H1 (cell line): ENCODE measurements around the gene TMEM258. TPM values are rescaled to one million over a fixed set of nuclear protein-coding genes. Genes with fewer than 3 reads are reported as not detected.

Experiments used
- CTCF ChIA-PET: fragments of 300-600 bp; sonication (Branson Sonifier 250); formaldehyde crosslinking; loops from one replicate; lab custom pipeline; 2021; ENCODE audit not compliant: partially characterized antibody; lab: Charles Lee
- POLR2A ChIA-PET: fragments of 300-600 bp; sonication (Branson Sonifier 250); formaldehyde crosslinking; loops from one replicate; lab custom pipeline; 2021; ENCODE audit warnings: inconsistent platforms; ENCODE audit not compliant: partially characterized antibody; lab: Charles Lee
- DNase-seq, 2 experiments: peaks; one replicate each; pipeline versions ENCODE4 v3.0.0 to v3.0.0-alpha.2; 2010 to 2022; ENCODE audit warnings: low spot score in 2 of 2, low read depth in 1 of 2, mixed read lengths in 1 of 2
- FAIRE-seq: peaks from 2 replicates; lab custom pipeline; 2011; peaks lifted over from hg19 to GRCh38; lab: Jason Lieb, UNC
- H2AFZ ChIP-seq: 2 replicates; pipeline ENCODE4 v1.8.1; 2012; ENCODE audit warnings: low read length, inconsistent platforms
- H2AK5ac ChIP-seq: 2 replicates; pipeline ENCODE4 v1.6.1; 2013; ENCODE audit warnings: low read depth, low read length
- H2BK120ac ChIP-seq: replicated peaks from 2 replicates; pipeline ENCODE3; 2013; ENCODE audit warnings: low read depth, low read length, inconsistent platforms
- H2BK12ac ChIP-seq: 2 replicates; pipeline ENCODE4 v1.6.1; 2013; ENCODE audit warnings: low read depth, low read length
- H2BK15ac ChIP-seq: 2 replicates; pipeline ENCODE4 v1.6.1; 2013; ENCODE audit warnings: low read length
- H2BK20ac ChIP-seq: 2 replicates; pipeline ENCODE4 v1.6.1; 2013; ENCODE audit warnings: low read length
- H2BK5ac ChIP-seq: 2 replicates; pipeline ENCODE4 v1.6.1; 2013; ENCODE audit warnings: low read depth, low read length
- H3K14ac ChIP-seq: 2 replicates; pipeline ENCODE4 v1.6.1; 2013; ENCODE audit warnings: inconsistent platforms; ENCODE audit not compliant: insufficient read length
- H3K18ac ChIP-seq: 2 replicates; pipeline ENCODE4 v1.6.1; 2013; ENCODE audit warnings: low read length; ENCODE audit errors: extremely low read depth
- H3K23ac ChIP-seq: 2 replicates; pipeline ENCODE4 v1.6.1; 2013; ENCODE audit warnings: inconsistent platforms; ENCODE audit not compliant: insufficient read length
- H3K23me2 ChIP-seq: 2 replicates; pipeline ENCODE4 v1.6.1; 2013; ENCODE audit warnings: low read depth, low read length
- H3K27ac ChIP-seq: 2 replicates; pipeline ENCODE4 v1.6.1; 2011; ENCODE audit warnings: low read depth, low read length, inconsistent platforms
- H3K27me3 ChIP-seq, 4 experiments: replicated peaks in 1 of 4; 1 replicate in 1 of 4; 2 replicates in 3 of 4; pipeline versions ENCODE4 v1.6.1 to v1.8.1; 2011 to 2013; ENCODE audit warnings: low read length in 3 of 4, mild to moderate bottlenecking in 3 of 4, inconsistent platforms in 2 of 4, mixed read lengths in 2 of 4, moderate library complexity in 1 of 4; ENCODE audit not compliant: control insufficient read depth in 3 of 4, insufficient read depth in 3 of 4; ENCODE audit errors: extremely low read depth in 1 of 4
- H3K36me3 ChIP-seq, 4 experiments: 2 replicates each; pipeline versions ENCODE4 v1.6.1 to v1.8.1; 2011 to 2013; ENCODE audit warnings: mild to moderate bottlenecking in 4 of 4, low read length in 3 of 4, moderate library complexity in 2 of 4, control low read depth in 1 of 4, inconsistent platforms in 1 of 4; ENCODE audit not compliant: insufficient read depth in 4 of 4, control insufficient read depth in 2 of 4
- H3K4ac ChIP-seq: replicated peaks from 2 replicates; pipeline ENCODE3; 2013; ENCODE audit warnings: low read length, low read depth, mixed read lengths, inconsistent platforms; ENCODE audit not compliant: insufficient read length
- H3K4me1 ChIP-seq, 4 experiments: replicated peaks in 1 of 4; 1 replicate in 1 of 4; 2 replicates in 3 of 4; pipeline versions ENCODE4 v1.6.1 to v1.8.1; 2011 to 2013; ENCODE audit warnings: low read length in 3 of 4, inconsistent platforms in 2 of 4, mixed read lengths in 1 of 4; ENCODE audit not compliant: insufficient read depth in 4 of 4, control insufficient read depth in 3 of 4
- H3K4me2 ChIP-seq, 2 experiments: 2 replicates each; pipeline versions ENCODE4 v1.6.1 to v1.8.1; 2011 to 2013; ENCODE audit warnings: low read depth in 2 of 2, low read length in 2 of 2, control low read depth in 1 of 2, inconsistent platforms in 1 of 2, mild to moderate bottlenecking in 1 of 2; ENCODE audit not compliant: insufficient read depth in 1 of 2
- H3K4me3 ChIP-seq, 4 experiments: fragments of 200-600, 300-600 bp in 1 of 4; sonication (generic), shearing (Covaris generic), sonication (Bioruptor Twin) in 1 of 4; 2 replicates each; pipeline versions ENCODE4 v1.5.1 to v1.8.1; 2011 to 2016; ENCODE audit warnings: low read length in 4 of 4, low read depth in 3 of 4, control low read depth in 2 of 4, inconsistent platforms in 2 of 4, mild to moderate bottlenecking in 2 of 4, mixed read lengths in 1 of 4, moderate library complexity in 1 of 4; ENCODE audit not compliant: insufficient read depth in 2 of 4; ENCODE audit errors: extremely low read depth in 1 of 4
- H3K56ac ChIP-seq: replicated peaks from 2 replicates; pipeline ENCODE3; 2013; ENCODE audit warnings: low read depth, mild to moderate bottlenecking, mixed read lengths, low read length, inconsistent platforms; ENCODE audit not compliant: insufficient read length
- H3K79me1 ChIP-seq: 2 replicates; pipeline ENCODE4 v1.6.1; 2013; ENCODE audit warnings: low read depth, low read length, control low read depth
- H3K79me2 ChIP-seq, 2 experiments: 2 replicates each; pipeline versions ENCODE4 v1.6.1 to v1.8.1; 2012 to 2013; ENCODE audit warnings: low read length in 2 of 2, mild to moderate bottlenecking in 2 of 2, inconsistent platforms in 1 of 2; ENCODE audit not compliant: insufficient read depth in 2 of 2, control insufficient read depth in 1 of 2
- H3K9ac ChIP-seq, 4 experiments: replicated peaks in 1 of 4; 1 replicate in 1 of 4; 2 replicates in 3 of 4; pipeline versions ENCODE4 v1.6.1 to v1.8.1; 2011 to 2013; ENCODE audit warnings: low read depth in 3 of 4, low read length in 3 of 4, control low read depth in 2 of 4, mild to moderate bottlenecking in 2 of 4, moderate library complexity in 2 of 4, inconsistent platforms in 1 of 4; ENCODE audit errors: extremely low read depth in 1 of 4
- H3K9me3 ChIP-seq, 2 experiments: 2 replicates each; pipeline versions ENCODE4 v1.6.1 to v1.8.1; 2012 to 2013; ENCODE audit warnings: mild to moderate bottlenecking in 2 of 2, moderate library complexity in 2 of 2, control low read depth in 1 of 2, inconsistent platforms in 1 of 2, low read depth in 1 of 2, low read length in 1 of 2, mixed read lengths in 1 of 2; ENCODE audit not compliant: insufficient read depth in 2 of 2
- H4K20me1 ChIP-seq, 2 experiments: replicated peaks in 1 of 2; 2 replicates each; pipeline versions ENCODE3 to v1.8.1; 2011 to 2013; ENCODE audit warnings: inconsistent platforms in 2 of 2, low read length in 2 of 2, mild to moderate bottlenecking in 1 of 2; ENCODE audit not compliant: insufficient read depth in 2 of 2, control insufficient read depth in 1 of 2
- H4K5ac ChIP-seq: 2 replicates; pipeline ENCODE4 v1.6.1; 2013; ENCODE audit warnings: low read length, low read depth, mixed read lengths, inconsistent platforms; ENCODE audit not compliant: insufficient read length
- H4K8ac ChIP-seq: 2 replicates; pipeline ENCODE4 v1.8.0; 2013; ENCODE audit warnings: mild to moderate bottlenecking, moderate library complexity, low read length, inconsistent platforms; ENCODE audit not compliant: insufficient read depth; ENCODE audit errors: extremely low read depth
- H4K91ac ChIP-seq: replicated peaks from 2 replicates; pipeline ENCODE3; 2013; ENCODE audit warnings: low read length, mixed read lengths, inconsistent platforms; ENCODE audit not compliant: insufficient read length
- ATF2 ChIP-seq: IDR thresholded peaks from 2 replicates; pipeline ENCODE4 v1.6.1; 2012; ENCODE audit warnings: low read length, inconsistent platforms
- CBX5 ChIP-seq: fragments of 300-800, 300-1000 bp; sonication (generic); IDR thresholded peaks from 2 replicates; pipeline ENCODE4 v1.7.1; 2016; ENCODE audit warnings: antibody characterized with exemption, low read length, low read depth
- CEBPB ChIP-seq: IDR thresholded peaks from 2 replicates; pipeline ENCODE4 v1.6.1; 2012; ENCODE audit warnings: low read depth, low read length
- CTCF ChIP-seq, 3 experiments: IDR thresholded peaks; 1 replicate in 2 of 3; 2 replicates in 1 of 3; pipeline versions ENCODE4 v1.5.1 to v1.6.1; 2011; ENCODE audit warnings: low read length in 3 of 3, mild to moderate bottlenecking in 3 of 3, inconsistent platforms in 2 of 3, low read depth in 1 of 3, moderate library complexity in 1 of 3; ENCODE audit not compliant: insufficient read depth in 1 of 3; ENCODE audit errors: control extremely low read depth in 1 of 3
- EGR1 ChIP-seq: IDR thresholded peaks from 2 replicates; pipeline ENCODE4 v1.6.1; 2011; ENCODE audit warnings: low read depth, low read length, borderline replicate concordance
- RFX5 ChIP-seq: IDR thresholded peaks from 2 replicates; pipeline ENCODE4 v1.6.1; 2011; ENCODE audit warnings: low read depth, low read length, improper control_type of control experiment, borderline replicate concordance
- SIN3A ChIP-seq, 2 experiments: IDR thresholded peaks in 1 of 2; conservative IDR thresholded peaks in 1 of 2; 2 replicates each; pipeline ENCODE4 v1.6.1; 2011 to 2012; ENCODE audit warnings: low read length in 2 of 2, improper control_type of control experiment in 1 of 2, low read depth in 1 of 2, mild to moderate bottlenecking in 1 of 2
- SIX5 ChIP-seq: IDR thresholded peaks from 2 replicates; pipeline ENCODE4 v1.6.1; 2011; ENCODE audit warnings: mild to moderate bottlenecking, low read depth, low read length
- TCF12 ChIP-seq: IDR thresholded peaks from 2 replicates; pipeline ENCODE4 v1.6.1; 2011; ENCODE audit warnings: low read depth, mild to moderate bottlenecking, low read length
- WGBS, 2 experiments: shearing (Covaris generic) in 1 of 2; methylation state at CpG; one replicate each; pipeline versions ENCODE4 v1.1.6 to v1.1.7; 2013 to 2015; ENCODE audit warnings: low lambda C conversion rate in 2 of 2, mixed read lengths in 2 of 2, inconsistent platforms in 1 of 2, low coverage in 1 of 2, missing lambda C conversion rate in 1 of 2; ENCODE audit not compliant: insufficient replicate concordance in 2 of 2, insufficient coverage in 1 of 2, insufficient read length in 1 of 2; ENCODE audit errors: extremely low coverage in 1 of 2, missing lambda C conversion rate in 1 of 2; 5-methylcytosine and 5-hydroxymethylcytosine counted together
- polyA plus RNA-seq, 7 experiments: library from polyadenylated mRNA; depleted of rRNA in 3 of 7; stranded (reverse) in 5 of 7; unstranded in 2 of 7; fragments of >200 nt in 5 of 7; fragments of 200-250 nt in 2 of 7; gene quantifications; 1 replicate in 5 of 7; 2 replicates in 1 of 7; 4 replicates in 1 of 7; pipeline versions ENCODE4 v1.2.1 to v1.2.3, GENCODE V29; 2011 to 2013; ENCODE audit warnings: missing spikeins in 2 of 7, mixed read lengths in 2 of 7
- total RNA-seq: library from RNA; stranded (reverse); fragmentation: NEBNext Ultra II Directional; extraction: Animal tissue kit (Norgen Biotek cat#: 25700); gene quantifications from 2 replicates; pipeline ENCODE4 v1.2.1, GENCODE V29; 2021

The TMEM258 gene
- total and polyA plus RNA-seq, 2 of the 8 experiments (the other 6 are each of a cell fraction or from before 2014, with no cell fraction given): 186 to 759 TPM

- no peak overlapping the region for H2BK5ac ChIP-seq
- no peak overlapping the region for H2BK20ac ChIP-seq
- ChIA-PET POLR2A (interaction anchor here (1.0 to 2.7 kb wide), 4 partner anchors 9 to 46 kb away, joined by 3 to 9 read pairs (median 5); partner anchors contain the start of genes FEN1 and TMEM258), CTCF (interaction anchor here (0.7 to 1.1 kb wide), 2 partner anchors 38 to 524 kb away, joined by 3 read pairs; no protein-coding TSS in a partner anchor)
- no peaks in the 10 kb centered on the region; a peak in 1 of 7 replicates for H3K27me3 ChIP-seq
- H3K23ac ChIP-seq: no peak overlapping the region
- FAIRE-seq (no peak), DNase-seq (no peak)
- no peaks in the 10 kb centered on the region for H3K23me2 ChIP-seq
- no peaks in the 10 kb centered on the region for H3K9me3 ChIP-seq
- peaks cover 14% of the 10 kb centered on the region; the same call in 1 of the 2 replicates for H3K79me1 ChIP-seq
- peaks cover 0 to 37% of the 10 kb centered on the region in 2 experiments; a peak in 2 of 4 replicates for H3K79me2 ChIP-seq
- no peak overlapping the region for H2BK120ac ChIP-seq
- H3K36me3 ChIP-seq: peaks cover 32 to 66% (median 54%) of the 10 kb centered on the region in 4 experiments
- no peak overlapping the region for H3K4me3 ChIP-seq
- H2AFZ ChIP-seq: no peak overlapping the region
- no peak overlapping the region for H3K18ac ChIP-seq
- H2BK12ac ChIP-seq: no peak overlapping the region
- WGBS, 2 experiments: 92% methylated on average over 10 of the region's 10 CpGs; no CpG with 5 or more reads in 1 of the 2 experiments
- H3K4me1 ChIP-seq: peaks cover 5 to 9% (median 8%) of the 10 kb centered on the region in 4 experiments
- H3K27ac ChIP-seq: no peak overlapping the region
- peaks cover 11 to 23% of the 10 kb centered on the region in 2 experiments for H4K20me1 ChIP-seq
- H3K4me2 ChIP-seq: no peak overlapping the region
- H3K4ac ChIP-seq: no peak overlapping the region
- no peak overlapping the region for H2BK15ac ChIP-seq
- no peak overlapping the region for H4K91ac ChIP-seq
- no peak overlapping the region for H2AK5ac ChIP-seq
- no peak overlapping the region for H3K14ac ChIP-seq
- H4K5ac ChIP-seq: no peak overlapping the region
- H4K8ac ChIP-seq: 0 out of 2 replicates have a peak overlapping the region, but pooled peaks have one; percentile 11
- no peak overlapping the region for H3K9ac ChIP-seq
- no peak overlapping the region for H3K56ac ChIP-seq
- TF ChIP-seq CEBPB (no peak), CTCF (IDR thresholded peaks at IDR 0.05; ENCODE audit: control extremely low read depth in 1 of 3, insufficient read depth in 1 of 3, low read depth in 1 of 3, low read length in 3 of 3) (no peak), RFX5 (no peak), EGR1 (no peak), ATF2 (no peak), SIN3A (conservative IDR thresholded peaks at IDR 0.05 in 1 of 2, IDR thresholded peaks at IDR 0.05 in 1 of 2; ENCODE audit: low read depth in 1 of 2, low read length in 2 of 2) (no peak), TCF12 (no peak), SIX5 (no peak), CBX5 (no peak)
Observed at GRCh38 chr11:61838921-61839320, 46.5 kb upstream of the TMEM258 start.
